Erythroblast (primary cell): ENCODE measurements around the gene PROX1.

Source experiments
- GATA1 ChIP-seq: IDR thresholded peaks from 2 replicates; pipeline ENCODE4 v1.6.1; 2011; ENCODE audit warnings: low read depth, mild to moderate bottlenecking, control low read depth, low read length, moderate library complexity
- POLR2A ChIP-seq: IDR thresholded peaks from 2 replicates; pipeline ENCODE4 v1.6.1; 2011; ENCODE audit warnings: mild to moderate bottlenecking, low read length

- TF ChIP-seq POLR2A: no peak
- no peak for TF ChIP-seq GATA1
Measured at GRCh38 chr1:214078950-214079349, 91.2 kb downstream of the PROX1 start.
